GM10248 (cell line): ENCODE data around the gene TSPYL2.

Source experiments
- CTCF ChIA-PET: fragments of 300-600 bp; sonication (Branson Sonifier 250); formaldehyde crosslinking; extraction: SDS; loops from one replicate; lab custom pipeline; 2021; ENCODE audit warnings: antibody characterized with exemption; lab: Yijun Ruan, JAX
- POLR2A ChIA-PET: fragments of 350-650 bp; sonication (Branson Sonifier 250); formaldehyde crosslinking; extraction: SDS; loops from one replicate; lab custom pipeline; 2020; ENCODE audit warnings: antibody characterized with exemption; lab: Yijun Ruan, JAX
- DNase-seq: peaks from one replicate; pipeline ENCODE4 v3.0.0; 2012; ENCODE audit errors: extremely low spot score
- TF ChIP-seq, protein P1 (sequence below): IDR thresholded peaks from 2 replicates; pipeline ENCODE4 v1.5.1; 2012; ENCODE audit warnings: mild to moderate bottlenecking, low read depth; ENCODE audit errors: extremely low read depth, missing control alignments, control extremely low read depth

The TSPYL2 gene

GRCh38 chrX:53089925-53090324 lies 7.8 kb downstream of the TSPYL2 start:
- ChIA-PET CTCF (interaction anchor here (2.7 kb wide), 1 partner anchor 18 kb away, joined by 19 read pairs; no protein-coding TSS in a partner anchor), POLR2A (no interaction called here)
- DNase-seq = no peak
- TF ChIP-seq, protein P1, sequence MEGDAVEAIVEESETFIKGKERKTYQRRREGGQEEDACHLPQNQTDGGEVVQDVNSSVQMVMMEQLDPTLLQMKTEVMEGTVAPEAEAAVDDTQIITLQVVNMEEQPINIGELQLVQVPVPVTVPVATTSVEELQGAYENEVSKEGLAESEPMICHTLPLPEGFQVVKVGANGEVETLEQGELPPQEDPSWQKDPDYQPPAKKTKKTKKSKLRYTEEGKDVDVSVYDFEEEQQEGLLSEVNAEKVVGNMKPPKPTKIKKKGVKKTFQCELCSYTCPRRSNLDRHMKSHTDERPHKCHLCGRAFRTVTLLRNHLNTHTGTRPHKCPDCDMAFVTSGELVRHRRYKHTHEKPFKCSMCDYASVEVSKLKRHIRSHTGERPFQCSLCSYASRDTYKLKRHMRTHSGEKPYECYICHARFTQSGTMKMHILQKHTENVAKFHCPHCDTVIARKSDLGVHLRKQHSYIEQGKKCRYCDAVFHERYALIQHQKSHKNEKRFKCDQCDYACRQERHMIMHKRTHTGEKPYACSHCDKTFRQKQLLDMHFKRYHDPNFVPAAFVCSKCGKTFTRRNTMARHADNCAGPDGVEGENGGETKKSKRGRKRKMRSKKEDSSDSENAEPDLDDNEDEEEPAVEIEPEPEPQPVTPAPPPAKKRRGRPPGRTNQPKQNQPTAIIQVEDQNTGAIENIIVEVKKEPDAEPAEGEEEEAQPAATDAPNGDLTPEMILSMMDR = no peak

DNA sequence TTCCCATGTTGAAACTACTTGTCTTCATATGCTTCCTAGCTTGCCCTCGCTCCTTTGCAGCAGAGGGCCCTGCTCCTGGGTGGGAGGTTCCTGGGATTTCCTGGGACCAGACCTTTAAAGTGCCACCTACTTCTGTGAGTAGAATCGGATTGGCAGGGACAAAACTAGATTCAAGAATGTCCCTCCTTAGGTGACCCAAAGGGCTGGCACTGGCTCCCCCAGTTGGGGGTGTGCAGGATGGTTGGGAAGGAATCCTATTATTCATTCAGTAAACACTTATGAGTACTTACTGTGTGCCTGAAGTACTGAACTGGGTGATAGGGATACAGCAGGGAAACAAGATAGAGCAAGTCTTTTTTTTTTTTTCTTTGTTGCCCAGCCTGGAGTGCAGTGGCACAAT lies 9.2 kb downstream of the TSPYL2 start:
- ChIA-PET POLR2A (no interaction called here), CTCF (no interaction called here)
- no peak for DNase-seq
- TF ChIP-seq, protein P1 = no peak

DNA sequence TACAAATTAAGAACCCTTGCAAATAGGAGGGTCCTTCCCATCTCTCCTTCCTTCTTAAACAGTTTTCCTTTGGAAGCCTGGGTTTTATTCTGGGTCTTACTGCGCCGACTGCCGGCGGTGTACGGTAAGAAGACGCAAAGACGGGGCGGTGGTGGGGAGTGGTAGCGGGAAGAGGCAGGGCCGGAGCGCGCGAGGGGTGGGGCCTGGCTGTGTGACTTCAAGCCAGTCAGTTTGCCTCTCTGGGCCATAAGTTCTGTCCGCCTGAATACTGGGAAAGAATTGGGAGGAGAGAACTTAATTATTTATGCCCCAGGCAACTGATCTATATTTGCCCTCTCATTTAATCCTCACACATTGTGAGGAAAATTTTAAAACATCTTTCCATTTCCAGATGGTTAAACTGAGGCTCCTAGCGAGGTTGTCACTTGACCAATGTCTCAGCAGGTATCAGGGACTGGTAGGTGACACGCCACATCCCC lies 11.0 kb downstream of the TSPYL2 start:
- POLR2A ChIA-PET = no interaction called here
- TF ChIP-seq, protein P1 = peak; percentile 56
- CTCF ChIA-PET = no interaction called here
- peak; percentile 68 for DNase-seq

GRCh38 chrX:53093748-53094581 lies 11.8 kb downstream of the TSPYL2 start, which contains the start of gene KANTR:
TSS of gene KANTR (plus strand) at chrX:53094142. CDS start at chrX:53124273, 30,131 bp downstream.
- CTCF ChIA-PET = no interaction called here

GRCh38 chrX:53094582-53094905 lies 12.4 kb downstream of the TSPYL2 start:
- POLR2A ChIA-PET = interaction anchor here (1.3 kb wide), 1 partner anchor 12 kb away, joined by 7 read pairs; the partner anchor contains the start of gene TSPYL2
- TF ChIP-seq, protein P1 = no peak
- no peak for DNase-seq
- CTCF ChIA-PET = no interaction called here

More at GRCh38 chrX:53093748-53094581, 11.8 kb downstream of the TSPYL2 start, which contains the start of gene KANTR:
- TF ChIP-seq, protein P1 = no peak
- POLR2A ChIA-PET = interaction anchor here (1.3 kb wide), 1 partner anchor 12 kb away, joined by 7 read pairs; the partner anchor contains the start of gene TSPYL2
- DNase-seq = peak; percentile 84

- TF ChIP-seq, protein P1 = no peak
- ChIA-PET POLR2A (no interaction called here), CTCF (no interaction called here)
- no peak for DNase-seq
These were observed 13.6 kb downstream of the TSPYL2 start for GRCh38 chrX:53095796-53096195.
